Tongue (tissue), 2 donors: Measurements from ENCODE around the gene SMKR1. TPM values are rescaled to one million over a fixed set of nuclear protein-coding genes. Genes with fewer than 3 reads are reported as not detected.
"Not testable (repeated sequence)": the region's sequence is repeated elsewhere in the genome, so short reads cannot be mapped to it uniquely, and the experiment has no call there.

ENCODE experiments used
- DNase-seq: peaks from one replicate; pipeline ENCODE4 v3.0.0-alpha.2; 2015
- total RNA-seq: library from RNA; depleted of rRNA; stranded (reverse); fragments of >200 nt; gene quantifications from one replicate; pipeline ENCODE4 v1.2.3, GENCODE V29; 2014

Gene SMKR1
- total RNA-seq, 1 donor from 2014 or later = not detected

GRCh38 chr7:129482781-129483180 is 19.6 kb upstream of the SMKR1 start:
- no peak for DNase-seq

- DNase-seq = no peak
These were observed 12.8 kb upstream of the SMKR1 start for GRCh38 chr7:129489491-129489890.

GRCh38 chr7:129492391-129492790 is 9.9 kb upstream of the SMKR1 start:
- DNase-seq = no peak

GRCh38 chr7:129493555-129493954 is 8.8 kb upstream of the SMKR1 start:
- DNase-seq = no peak

- peak; percentile 69 for DNase-seq
These were observed 8.3 kb upstream of the SMKR1 start for GRCh38 chr7:129494041-129494440.

- DNase-seq = no peak
These were observed 6.3 kb upstream of the SMKR1 start for GRCh38 chr7:129495987-129496386.

GRCh38 chr7:129496653-129497052 is 5.7 kb upstream of the SMKR1 start:
- DNase-seq = no peak

GRCh38 chr7:129497156-129497555 is 5.2 kb upstream of the SMKR1 start:
- DNase-seq = no peak

GRCh38 chr7:129498021-129498420 is 4.3 kb upstream of the SMKR1 start:
- no peak for DNase-seq

GRCh38 chr7:129499999-129500398 is 2.3 kb upstream of the SMKR1 start:
- DNase-seq = no peak

GRCh38 chr7:129502708-129503685 is 666 bp downstream of the SMKR1 start:
- no peak for DNase-seq

GRCh38 chr7:129503725-129504124 is 1.4 kb downstream of the SMKR1 start:
- no peak for DNase-seq

- no peak for DNase-seq
These were observed 9.9 kb downstream of the SMKR1 start for GRCh38 chr7:129512192-129512591.

GRCh38 chr7:129513546-129513945 is 11.2 kb downstream of the SMKR1 start:
- DNase-seq = no peak

GRCh38 chr7:129514683-129515082 is 12.4 kb downstream of the SMKR1 start:
- DNase-seq = no peak

GRCh38 chr7:129515381-129515780 is 13.1 kb downstream of the SMKR1 start:
- DNase-seq = no peak

GRCh38 chr7:129517931-129518330 is 15.6 kb downstream of the SMKR1 start:
- DNase-seq = no peak

GRCh38 chr7:129519464-129519863 is 17.1 kb downstream of the SMKR1 start:
- no peak for DNase-seq

- DNase-seq = no peak
These were observed 20.0 kb downstream of the SMKR1 start for GRCh38 chr7:129522088-129522970.

GRCh38 chr7:129522971-129523340 is 20.6 kb downstream of the SMKR1 start:
- DNase-seq = no peak

GRCh38 chr7:129523924-129524323 is 21.6 kb downstream of the SMKR1 start:
- no peak for DNase-seq

GRCh38 chr7:129524405-129524804 is 22.1 kb downstream of the SMKR1 start:
- not testable (repeated sequence) for DNase-seq

GRCh38 chr7:129525225-129525862 is 23.0 kb downstream of the SMKR1 start:
- DNase-seq = no peak
